Activated CD4-positive, alpha-beta T cell treated with anti-CD3 and anti-CD28 coated beads for 4 hours (primary cell): ENCODE data around the gene MTHFD2L.
"Not testable (repeated sequence)": the region's sequence is repeated elsewhere in the genome, so short reads cannot be mapped to it uniquely, and the experiment has no call there.

Experiments
- DNase-seq, 2 donors: peaks; one replicate each; pipeline ENCODE4 v3.0.0-alpha.2; 2020

Gene MTHFD2L

GRCh38 chr4:74190919-74191397 is 33.0 kb downstream of the MTHFD2L start:
- no peak for DNase-seq

- no peak for DNase-seq
Measured at GRCh38 chr4:74197080-74197479, 39.2 kb downstream of the MTHFD2L start.

GRCh38 chr4:74202062-74202586 is 44.2 kb downstream of the MTHFD2L start:
- DNase-seq, result no peak

- DNase-seq, result no peak
Measured at GRCh38 chr4:74203467-74203866, 45.5 kb downstream of the MTHFD2L start.

GRCh38 chr4:74205046-74205445 is 47.1 kb downstream of the MTHFD2L start:
- DNase-seq, result no peak

- DNase-seq, result no peak
Measured at GRCh38 chr4:74205559-74205958, 47.6 kb downstream of the MTHFD2L start.

GRCh38 chr4:74206088-74206825 is 48.3 kb downstream of the MTHFD2L start:
- no peak for DNase-seq

GRCh38 chr4:74214457-74215159 is 56.7 kb downstream of the MTHFD2L start:
- DNase-seq, result not testable (repeated sequence)

GRCh38 chr4:74215236-74215635 is 57.3 kb downstream of the MTHFD2L start:
- DNase-seq, result not testable (repeated sequence)

- no peak for DNase-seq
Measured at GRCh38 chr4:74217365-74217764, 59.4 kb downstream of the MTHFD2L start.

GRCh38 chr4:74218201-74218600 is 60.3 kb downstream of the MTHFD2L start:
- DNase-seq, result no peak

GRCh38 chr4:74219240-74219639 is 61.3 kb downstream of the MTHFD2L start:
- no peak for DNase-seq

- DNase-seq, result no peak
Measured at GRCh38 chr4:74223098-74223497, 65.2 kb downstream of the MTHFD2L start.

GRCh38 chr4:74223801-74224200 is 65.9 kb downstream of the MTHFD2L start:
- no peak for DNase-seq

- DNase-seq, result peak; percentile 58 to 75
Measured at GRCh38 chr4:74228691-74229640, 71.0 kb downstream of the MTHFD2L start.

- no peak for DNase-seq
Measured at GRCh38 chr4:74230902-74231499, 73.1 kb downstream of the MTHFD2L start.

GRCh38 chr4:74235135-74235534 is 77.2 kb downstream of the MTHFD2L start:
- no peak for DNase-seq

- DNase-seq, result no peak
Measured at GRCh38 chr4:74237425-74237966, 79.6 kb downstream of the MTHFD2L start.

GRCh38 chr4:74244049-74244448 is 86.1 kb downstream of the MTHFD2L start:
- no peak for DNase-seq

- DNase-seq, result no peak
Measured at GRCh38 chr4:74252933-74253332, 95.0 kb downstream of the MTHFD2L start.

- DNase-seq, result no peak
Measured at GRCh38 chr4:74254386-74254785, 96.5 kb downstream of the MTHFD2L start.

- DNase-seq, result no peak
Measured at GRCh38 chr4:74255096-74255495, 97.2 kb downstream of the MTHFD2L start.
